Uterus (tissue), 4 donors: ENCODE data around the gene ADAMTS2. TPM values are rescaled to one million over a fixed set of nuclear protein-coding genes. Genes with fewer than 3 reads are reported as not detected.

ENCODE experiments used
- DNase-seq, 2 donors: peaks; one replicate each; pipeline ENCODE4 v3.0.0-alpha.2; 2019 to 2020
- H3K27ac ChIP-seq, 2 donors: fragments of 200-600 bp; sonication (generic); 1 replicate in 1 of 2; 2 replicates in 1 of 2; pipeline ENCODE4 v1.5.1; 2016 to 2018
- H3K27me3 ChIP-seq, 2 donors: fragments of 200-600 bp; sonication (generic); one replicate each; pipeline ENCODE4 v1.5.1; 2018 to 2019; ENCODE audit warnings: control low read depth in 1 of 2
- H3K36me3 ChIP-seq, 2 donors: fragments of 200-600 bp; sonication (generic); one replicate each; pipeline ENCODE4 v1.5.1; 2019; ENCODE audit warnings: control low read depth in 1 of 2
- H3K4me1 ChIP-seq, 2 donors: fragments of 200-600 bp; sonication (generic); one replicate each; pipeline ENCODE4 v1.5.1; 2018 to 2019; ENCODE audit warnings: control low read depth in 1 of 2
- H3K4me3 ChIP-seq, 2 donors: fragments of 200-600 bp; sonication (generic); 1 replicate in 1 of 2; 2 replicates in 1 of 2; pipeline ENCODE4 v1.5.1; 2018 to 2019; ENCODE audit warnings: mild to moderate bottlenecking in 1 of 2
- H3K9me3 ChIP-seq, 2 donors: fragments of 200-600 bp; sonication (generic); one replicate each; pipeline ENCODE4 v1.5.1; 2019; ENCODE audit warnings: control low read depth in 1 of 2
- POLR2A ChIP-seq, 2 donors: fragments of 450-650 bp; IDR thresholded peaks; one replicate each; pipeline ENCODE4 v1.6.1; 2016; ENCODE audit warnings: antibody characterized with exemption in 2 of 2, mild to moderate bottlenecking in 1 of 2, moderate library complexity in 1 of 2
- intact Hi-C: fragments of 100-400 bp; cut with DNase I; formaldehyde crosslinking; loops from one replicate; pipeline ENCODE4 v1.15.1; 2023; ENCODE audit warnings: low total_unique reads
- total RNA-seq, 4 donors: library from RNA; depleted of rRNA in 3 of 4; stranded (reverse); fragments of >200 nt in 3 of 4; gene quantifications; one replicate each; pipeline versions ENCODE4 v1.1.0 to v1.2.4, GENCODE V29; 2014 to 2023
- TF ChIP-seq, protein P1 (sequence below), 4 experiments: fragments of 200-600 bp in 2 of 4; fragments of 450-650 bp in 2 of 4; sonication (generic) in 2 of 4; IDR thresholded peaks; one replicate each; pipeline ENCODE4 v1.5.1; 2016 to 2019; ENCODE audit warnings: antibody characterized with exemption in 4 of 4, mild to moderate bottlenecking in 2 of 4, moderate library complexity in 1 of 4
- donor health status: DM: yes; HTN: yes; CAD: no.

Gene ADAMTS2
- total RNA-seq, 4 donors from 2014 or later = 4.1 to 97.1 (median 40.3) TPM

- DNase-seq = no peak
- Histone ChIP-seq H3K36me3 (no peaks in the 10 kb centered on the region), H3K27me3 (no peaks in the 10 kb centered on the region), H3K4me1 (no peaks in the 10 kb centered on the region), H3K9me3 (no peaks in the 10 kb centered on the region), H3K27ac (no peak overlapping the region), H3K4me3 (no peak overlapping the region)
- TF ChIP-seq POLR2A (IDR thresholded peaks at IDR 0.05) = no peak
- TF ChIP-seq, protein P1, sequence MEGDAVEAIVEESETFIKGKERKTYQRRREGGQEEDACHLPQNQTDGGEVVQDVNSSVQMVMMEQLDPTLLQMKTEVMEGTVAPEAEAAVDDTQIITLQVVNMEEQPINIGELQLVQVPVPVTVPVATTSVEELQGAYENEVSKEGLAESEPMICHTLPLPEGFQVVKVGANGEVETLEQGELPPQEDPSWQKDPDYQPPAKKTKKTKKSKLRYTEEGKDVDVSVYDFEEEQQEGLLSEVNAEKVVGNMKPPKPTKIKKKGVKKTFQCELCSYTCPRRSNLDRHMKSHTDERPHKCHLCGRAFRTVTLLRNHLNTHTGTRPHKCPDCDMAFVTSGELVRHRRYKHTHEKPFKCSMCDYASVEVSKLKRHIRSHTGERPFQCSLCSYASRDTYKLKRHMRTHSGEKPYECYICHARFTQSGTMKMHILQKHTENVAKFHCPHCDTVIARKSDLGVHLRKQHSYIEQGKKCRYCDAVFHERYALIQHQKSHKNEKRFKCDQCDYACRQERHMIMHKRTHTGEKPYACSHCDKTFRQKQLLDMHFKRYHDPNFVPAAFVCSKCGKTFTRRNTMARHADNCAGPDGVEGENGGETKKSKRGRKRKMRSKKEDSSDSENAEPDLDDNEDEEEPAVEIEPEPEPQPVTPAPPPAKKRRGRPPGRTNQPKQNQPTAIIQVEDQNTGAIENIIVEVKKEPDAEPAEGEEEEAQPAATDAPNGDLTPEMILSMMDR (IDR thresholded peaks at IDR 0.05) = no peak
- intact Hi-C loops = no loop called here
Measured at GRCh38 chr5:179153921-179154345, 191.3 kb downstream of the ADAMTS2 start.

GRCh38 chr5:179153341-179153901, 191.8 kb downstream of the ADAMTS2 start:
- H3K27ac ChIP-seq = no peak overlapping the region
- intact Hi-C loops = no loop called here
- no peaks in the 10 kb centered on the region for H3K9me3 ChIP-seq
- DNase-seq = no peak
- H3K4me3 ChIP-seq = no peak overlapping the region
- H3K36me3 ChIP-seq = no peaks in the 10 kb centered on the region
- no peaks in the 10 kb centered on the region for H3K4me1 ChIP-seq
- no peak for TF ChIP-seq POLR2A (IDR thresholded peaks at IDR 0.05)
- TF ChIP-seq, protein P1 (IDR thresholded peaks at IDR 0.05) = no peak
- H3K27me3 ChIP-seq = no peaks in the 10 kb centered on the region

DNA sequence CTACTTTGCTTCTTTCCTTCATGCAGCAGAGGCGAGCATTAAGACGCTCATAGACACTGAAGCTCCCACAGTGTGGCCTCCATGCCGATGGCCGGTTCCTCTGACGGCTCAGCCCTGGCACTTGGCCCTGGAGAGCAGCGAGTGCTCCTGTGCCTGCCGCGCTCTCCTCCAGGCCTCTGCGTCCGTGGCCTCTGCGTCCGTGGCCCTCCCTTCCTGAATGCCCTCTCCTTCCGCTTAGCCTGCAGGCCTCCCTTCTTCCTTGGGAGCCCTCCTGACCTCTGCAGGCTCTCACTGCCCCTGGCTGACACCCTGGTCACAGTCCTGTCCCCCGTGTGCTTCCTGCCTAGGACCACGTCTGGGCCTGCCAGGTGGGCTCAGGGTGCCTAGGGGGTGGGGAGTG, 192.3 kb downstream of the ADAMTS2 start:
- no peaks in the 10 kb centered on the region for H3K36me3 ChIP-seq
- DNase-seq = no peak
- H3K9me3 ChIP-seq = no peaks in the 10 kb centered on the region
- H3K27me3 ChIP-seq = no peaks in the 10 kb centered on the region
- TF ChIP-seq, protein P1 (IDR thresholded peaks at IDR 0.05) = no peak
- TF ChIP-seq POLR2A (IDR thresholded peaks at IDR 0.05) = no peak
- H3K4me1 ChIP-seq = no peaks in the 10 kb centered on the region
- intact Hi-C loops = no loop called here
- no peak overlapping the region for H3K27ac ChIP-seq
- no peak overlapping the region for H3K4me3 ChIP-seq

DNA sequence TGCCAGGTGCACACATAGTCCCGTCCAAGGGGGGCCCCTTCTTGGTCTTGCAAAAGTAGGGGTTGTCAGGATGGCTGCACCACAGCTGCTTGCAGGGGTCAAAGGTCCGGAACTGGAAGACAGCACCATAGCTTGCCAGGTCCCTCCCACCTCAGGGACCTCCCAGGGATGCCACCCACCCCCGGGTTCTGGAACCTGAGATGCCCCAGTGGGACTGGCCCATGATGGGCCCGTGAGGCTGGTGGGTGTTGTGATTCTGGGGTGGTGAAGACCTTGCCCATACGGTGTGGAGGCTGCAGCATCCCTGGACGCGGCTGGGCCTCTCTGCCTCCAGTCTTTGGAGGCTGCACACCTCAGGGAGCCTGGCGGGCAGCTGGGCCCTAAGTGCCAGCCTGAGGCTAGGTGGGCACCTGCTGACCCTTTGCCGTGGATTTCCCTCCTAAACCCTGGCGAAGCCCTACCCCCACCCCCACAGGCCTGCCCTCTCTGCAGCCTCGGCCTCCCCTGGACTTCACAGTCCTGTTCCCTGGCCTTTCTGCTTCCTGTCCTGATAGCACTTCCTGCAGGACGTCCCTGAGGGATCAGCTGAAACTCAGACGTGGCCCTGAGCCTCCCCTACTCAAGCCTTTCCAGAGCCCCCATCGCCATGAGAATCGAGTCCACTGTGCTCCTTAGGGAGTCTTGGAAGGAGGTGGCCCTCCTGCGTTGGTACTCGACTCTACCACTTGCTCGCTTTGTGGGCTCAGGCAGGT, 192.9 kb downstream of the ADAMTS2 start:
- TF ChIP-seq, protein P1 (IDR thresholded peaks at IDR 0.05) = no peak
- no peak for TF ChIP-seq POLR2A (IDR thresholded peaks at IDR 0.05)
- no peak for DNase-seq
- intact Hi-C loops = no loop called here
- Histone ChIP-seq H3K9me3 (no peaks in the 10 kb centered on the region), H3K27me3 (no peaks in the 10 kb centered on the region), H3K4me1 (no peaks in the 10 kb centered on the region), H3K4me3 (no peak overlapping the region), H3K27ac (no peak overlapping the region), H3K36me3 (no peaks in the 10 kb centered on the region)

DNA sequence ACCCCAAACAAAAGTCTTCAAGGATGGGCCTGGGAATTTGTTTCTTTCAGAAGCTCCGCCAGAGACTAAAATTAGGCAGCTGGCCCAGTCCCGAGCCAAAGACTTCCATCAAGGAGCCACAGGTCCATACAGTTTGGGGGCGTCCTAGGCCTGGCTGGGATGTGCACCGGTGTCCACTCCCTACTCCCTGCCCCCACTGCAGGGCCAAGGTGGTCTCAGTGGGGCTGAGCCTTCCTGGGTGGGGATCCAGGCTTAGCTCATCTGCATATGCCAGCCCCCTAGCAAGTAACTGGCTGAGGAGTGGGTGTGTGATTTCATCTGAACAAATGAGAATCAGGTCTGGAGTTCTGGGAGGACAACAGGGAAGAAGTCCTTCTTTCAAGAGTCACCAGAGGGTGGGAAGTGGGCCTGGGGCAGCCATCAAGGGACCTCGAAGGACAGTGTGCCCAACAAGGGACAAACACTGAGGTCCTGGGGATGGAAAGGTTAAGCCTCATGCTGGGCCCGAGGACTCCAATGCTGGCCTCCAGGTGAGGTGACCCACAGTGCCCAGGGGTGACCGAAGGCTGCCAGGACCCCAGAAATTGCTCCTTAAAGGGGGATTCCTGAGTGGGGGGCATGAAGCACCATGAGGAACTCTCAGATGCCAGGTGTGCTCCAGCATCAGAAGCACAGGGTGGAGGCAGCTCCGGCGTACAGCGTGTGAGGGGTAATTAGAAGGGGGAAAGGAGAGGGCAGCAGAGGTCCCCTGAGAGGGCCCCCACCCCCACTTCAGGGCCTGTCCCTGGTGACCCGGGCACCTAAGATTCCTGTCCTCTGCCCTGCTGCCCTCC, 193.8 kb downstream of the ADAMTS2 start:
- Histone ChIP-seq H3K36me3 (no peaks in the 10 kb centered on the region), H3K4me3 (no peak overlapping the region), H3K27me3 (no peaks in the 10 kb centered on the region), H3K4me1 (no peaks in the 10 kb centered on the region), H3K27ac (no peak overlapping the region), H3K9me3 (no peaks in the 10 kb centered on the region)
- no peak for DNase-seq
- TF ChIP-seq POLR2A (IDR thresholded peaks at IDR 0.05) = no peak
- TF ChIP-seq, protein P1 (IDR thresholded peaks at IDR 0.05) = no peak
- intact Hi-C loops = no loop called here
